Measurements from ENCODE around the gene TRIP6.
"Not testable (repeated sequence)": the region's sequence is repeated elsewhere in the genome, so short reads cannot be mapped to it uniquely, and the experiment has no call there.

Gene TRIP6

DNA sequence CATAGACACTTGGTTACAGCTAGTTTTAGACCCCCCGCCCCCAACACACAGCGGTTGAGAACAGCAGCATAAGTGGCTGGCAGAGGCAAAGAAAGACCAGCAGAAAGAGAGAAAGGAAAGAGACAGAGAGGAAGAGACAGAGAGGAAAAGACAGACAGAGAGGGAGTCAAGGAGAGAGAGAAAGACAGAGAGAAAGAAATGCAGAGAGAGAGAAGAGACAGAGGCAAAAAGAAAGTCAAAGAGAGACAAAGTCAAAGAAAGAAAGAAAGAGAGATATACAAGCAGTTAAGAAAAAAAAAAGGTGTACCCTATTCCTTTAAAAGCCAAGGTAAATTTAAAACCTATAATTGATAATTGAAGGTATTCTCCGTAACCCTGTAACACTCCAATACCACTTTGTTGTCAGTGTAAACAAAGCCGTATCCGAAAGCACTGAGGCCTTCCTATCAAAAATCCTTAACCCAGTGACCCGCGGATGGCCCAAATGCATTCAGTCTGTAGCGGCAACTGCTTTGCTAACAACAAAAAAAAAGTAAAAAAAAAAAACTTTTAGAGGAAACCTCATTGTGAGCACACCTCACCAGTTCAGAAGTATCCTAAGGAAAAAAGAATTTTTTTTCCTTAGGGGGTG is 26.6 kb upstream of the TRIP6 start:
- H3K9ac ChIP-seq (ENCODE audit: low read length): no peak overlapping the region
- H3K27me3 ChIP-seq (ENCODE audit: control insufficient read depth, insufficient read depth, low read length): no peaks in the 10 kb centered on the region
- H3K9me3 ChIP-seq (ENCODE audit: control insufficient read depth, insufficient read depth, low read depth, low read length): no peaks in the 10 kb centered on the region
- H3K36me3 ChIP-seq (ENCODE audit: control insufficient read depth, insufficient read depth, low read length): no peaks in the 10 kb centered on the region
- H3K27ac ChIP-seq (ENCODE audit: low read depth, low read length): no peak overlapping the region
- H3K4me3 ChIP-seq (ENCODE audit: low read depth, low read length): no peak overlapping the region
- H3K4me1 ChIP-seq (ENCODE audit: control insufficient read depth, insufficient read depth, low read length): peaks cover 18% of the 10 kb centered on the region

- H3K9ac ChIP-seq (ENCODE audit: low read length): no peak overlapping the region
- H3K4me1 ChIP-seq (ENCODE audit: control insufficient read depth, insufficient read depth, low read length): no peaks in the 10 kb centered on the region
- H3K36me3 ChIP-seq (ENCODE audit: control insufficient read depth, insufficient read depth, low read length): peaks cover 4% of the 10 kb centered on the region; the same call in 1 of the 2 replicates
- H3K4me3 ChIP-seq (ENCODE audit: low read depth, low read length): no peak overlapping the region
- H3K27ac ChIP-seq (ENCODE audit: low read depth, low read length): no peak overlapping the region
- H3K9me3 ChIP-seq (ENCODE audit: control insufficient read depth, insufficient read depth, low read depth, low read length): no peaks in the 10 kb centered on the region
- H3K27me3 ChIP-seq (ENCODE audit: control insufficient read depth, insufficient read depth, low read length): no peaks in the 10 kb centered on the region
These were observed 19.8 kb upstream of the TRIP6 start for GRCh38 chr7:100847360-100847759.

DNA sequence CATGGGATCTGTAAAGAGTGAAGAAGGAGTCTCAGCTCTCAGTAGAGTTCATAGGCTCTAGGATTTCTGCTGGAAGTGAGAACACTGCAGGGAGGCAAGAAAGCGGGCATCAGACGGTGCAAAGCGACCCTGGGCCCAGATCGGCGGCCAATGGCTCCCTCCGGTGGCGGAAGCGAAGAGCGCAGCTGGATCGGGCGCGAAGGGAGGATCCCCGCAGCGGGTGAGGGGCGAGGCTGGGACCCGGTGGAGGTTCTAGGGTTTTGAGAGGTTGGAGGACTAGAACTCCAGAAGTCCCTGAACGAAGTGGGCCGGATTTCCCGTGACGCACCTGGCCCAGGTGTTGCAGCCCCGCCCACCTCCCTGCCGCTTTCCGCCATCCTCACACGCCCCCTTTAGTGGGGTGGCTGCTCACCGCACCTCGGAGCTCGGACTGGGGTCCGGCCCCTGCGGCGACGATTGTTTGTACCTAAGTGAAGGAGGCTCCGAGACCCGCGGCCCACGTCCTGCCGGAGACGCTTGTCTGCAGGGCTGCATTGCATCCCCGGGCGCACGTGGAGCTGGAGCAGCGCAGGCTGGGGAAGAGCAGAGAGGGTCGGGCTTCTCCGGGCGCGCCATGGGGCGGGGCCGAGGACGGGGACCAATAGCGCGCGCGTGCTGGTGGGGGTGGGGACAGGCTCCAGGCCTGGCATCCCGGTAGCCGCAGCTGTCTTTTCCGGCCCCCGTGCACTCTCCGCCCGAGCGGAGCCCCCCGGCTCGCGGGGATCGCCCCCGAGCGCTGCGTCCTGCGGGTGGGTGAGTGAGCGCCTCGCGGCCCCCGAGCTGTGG is 14.9 kb upstream of the TRIP6 start, which contains the start of gene SLC12A9:
Gene SLC12A9 (plus strand): TSS at position 666 of the 825 bp plus-strand sequence. CDS start 1,485 bp downstream, outside the sequence.
- Histone ChIP-seq H3K9me3 (ENCODE audit: control insufficient read depth, insufficient read depth, low read depth, low read length) (no peaks in the 10 kb centered on the region), H3K4me3 (ENCODE audit: low read depth, low read length) (peak within 1 kb of the TSS; percentile 72), H3K9ac (ENCODE audit: low read length) (peak within 1 kb of the TSS; percentile 62), H3K36me3 (ENCODE audit: control insufficient read depth, insufficient read depth, low read length) (peaks cover 8% of the 10 kb centered on the region; the same call in 1 of the 2 replicates), H3K27me3 (ENCODE audit: control insufficient read depth, insufficient read depth, low read length) (no peaks in the 10 kb centered on the region), H3K27ac (ENCODE audit: low read depth, low read length) (no peak within 1 kb of the TSS), H3K4me1 (ENCODE audit: control insufficient read depth, insufficient read depth, low read length) (peaks cover 7% of the 10 kb centered on the region; the same call in 1 of the 2 replicates)

DNA sequence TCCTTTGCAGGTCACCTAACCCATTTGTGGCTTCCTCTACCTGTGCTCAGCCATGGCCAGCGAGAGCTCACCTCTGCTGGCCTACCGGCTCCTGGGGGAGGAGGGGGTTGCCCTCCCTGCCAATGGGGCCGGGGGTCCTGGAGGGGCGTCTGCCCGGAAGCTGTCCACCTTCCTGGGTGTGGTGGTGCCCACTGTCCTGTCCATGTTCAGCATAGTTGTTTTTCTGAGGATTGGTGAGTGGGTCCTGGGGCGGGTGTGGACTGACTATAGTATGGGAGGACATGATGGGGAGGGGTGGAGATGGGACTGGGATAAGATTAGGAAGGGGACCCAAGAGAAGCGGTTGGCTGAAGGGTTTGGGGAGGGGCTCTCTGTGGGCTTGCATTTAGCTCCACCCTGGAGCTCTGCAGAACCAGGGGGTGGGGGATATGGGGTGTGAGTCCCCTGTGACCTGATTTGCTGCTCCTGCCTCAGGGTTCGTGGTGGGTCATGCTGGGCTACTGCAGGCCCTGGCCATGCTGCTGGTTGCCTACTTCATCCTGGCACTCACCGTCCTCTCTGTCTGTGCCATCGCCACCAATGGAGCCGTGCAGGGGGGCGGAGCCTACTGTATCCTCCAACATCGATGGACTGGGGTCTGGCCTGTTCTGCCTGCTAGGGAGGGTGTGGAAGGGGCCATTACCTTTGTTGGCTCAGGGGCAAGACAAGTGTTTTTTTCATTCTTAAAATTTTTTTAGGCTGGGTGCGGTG is 12.9 kb upstream of the TRIP6 start:
- Histone ChIP-seq H3K9ac (ENCODE audit: low read length) (no peak overlapping the region), H3K4me3 (ENCODE audit: low read depth, low read length) (no peak overlapping the region), H3K27ac (ENCODE audit: low read depth, low read length) (no peak overlapping the region)

GRCh38 chr7:100854899-100855298 is 12.3 kb upstream of the TRIP6 start:
- not testable (repeated sequence) for H3K9ac ChIP-seq (ENCODE audit: low read length); H3K4me1 ChIP-seq (ENCODE audit: control insufficient read depth, insufficient read depth, low read length); H3K27ac ChIP-seq (ENCODE audit: low read depth, low read length); H3K27me3 ChIP-seq (ENCODE audit: control insufficient read depth, insufficient read depth, low read length); H3K9me3 ChIP-seq (ENCODE audit: control insufficient read depth, insufficient read depth, low read depth, low read length); H3K4me3 ChIP-seq (ENCODE audit: low read depth, low read length)
- H3K36me3 ChIP-seq (ENCODE audit: control insufficient read depth, insufficient read depth, low read length): peaks cover 12% of the 10 kb centered on the region

More for the DNA sequence above, 12.9 kb upstream of the TRIP6 start:
- Histone ChIP-seq H3K36me3 (ENCODE audit: control insufficient read depth, insufficient read depth, low read length) (peaks cover 10% of the 10 kb centered on the region), H3K27me3 (ENCODE audit: control insufficient read depth, insufficient read depth, low read length) (no peaks in the 10 kb centered on the region), H3K9me3 (ENCODE audit: control insufficient read depth, insufficient read depth, low read depth, low read length) (no peaks in the 10 kb centered on the region), H3K4me1 (ENCODE audit: control insufficient read depth, insufficient read depth, low read length) (peaks cover 7% of the 10 kb centered on the region; the same call in 1 of the 2 replicates)

GRCh38 chr7:100855515-100855914 is 11.7 kb upstream of the TRIP6 start:
- no peaks in the 10 kb centered on the region for H3K27me3 ChIP-seq (ENCODE audit: control insufficient read depth, insufficient read depth, low read length)
- H3K9me3 ChIP-seq (ENCODE audit: control insufficient read depth, insufficient read depth, low read depth, low read length): no peaks in the 10 kb centered on the region
- no peak overlapping the region for H3K4me3 ChIP-seq (ENCODE audit: low read depth, low read length)
- H3K27ac ChIP-seq (ENCODE audit: low read depth, low read length): no peak overlapping the region
- H3K36me3 ChIP-seq (ENCODE audit: control insufficient read depth, insufficient read depth, low read length): peaks cover 18% of the 10 kb centered on the region
- no peak overlapping the region for H3K9ac ChIP-seq (ENCODE audit: low read length)
- peaks cover 7% of the 10 kb centered on the region; the same call in 1 of the 2 replicates for H3K4me1 ChIP-seq (ENCODE audit: control insufficient read depth, insufficient read depth, low read length)

GRCh38 chr7:100856871-100857282 is 10.3 kb upstream of the TRIP6 start:
- H3K27ac ChIP-seq (ENCODE audit: low read depth, low read length): no peak overlapping the region
- H3K9me3 ChIP-seq (ENCODE audit: control insufficient read depth, insufficient read depth, low read depth, low read length): no peaks in the 10 kb centered on the region
- H3K4me3 ChIP-seq (ENCODE audit: low read depth, low read length): no peak overlapping the region
- peaks cover 31% of the 10 kb centered on the region for H3K36me3 ChIP-seq (ENCODE audit: control insufficient read depth, insufficient read depth, low read length)
- no peaks in the 10 kb centered on the region for H3K27me3 ChIP-seq (ENCODE audit: control insufficient read depth, insufficient read depth, low read length)
- H3K9ac ChIP-seq (ENCODE audit: low read length): no peak overlapping the region
- H3K4me1 ChIP-seq (ENCODE audit: control insufficient read depth, insufficient read depth, low read length): peaks cover 7% of the 10 kb centered on the region; the same call in 1 of the 2 replicates

- Histone ChIP-seq H3K27me3 (ENCODE audit: control insufficient read depth, insufficient read depth, low read length) (no peaks in the 10 kb centered on the region), H3K9ac (ENCODE audit: low read length) (no peak overlapping the region), H3K9me3 (ENCODE audit: control insufficient read depth, insufficient read depth, low read depth, low read length) (no peaks in the 10 kb centered on the region), H3K27ac (ENCODE audit: low read depth, low read length) (no peak overlapping the region), H3K4me3 (ENCODE audit: low read depth, low read length) (no peak overlapping the region), H3K4me1 (ENCODE audit: control insufficient read depth, insufficient read depth, low read length) (peaks cover 3% of the 10 kb centered on the region; the same call in 1 of the 2 replicates), H3K36me3 (ENCODE audit: control insufficient read depth, insufficient read depth, low read length) (peaks cover 45% of the 10 kb centered on the region)
These were observed 7.3 kb upstream of the TRIP6 start for GRCh38 chr7:100859856-100860255.

GRCh38 chr7:100860702-100861615 is 6.2 kb upstream of the TRIP6 start:
- Histone ChIP-seq H3K27me3 (ENCODE audit: control insufficient read depth, insufficient read depth, low read length) (no peaks in the 10 kb centered on the region), H3K4me3 (ENCODE audit: low read depth, low read length) (no peak overlapping the region), H3K9ac (ENCODE audit: low read length) (no peak overlapping the region), H3K27ac (ENCODE audit: low read depth, low read length) (no peak overlapping the region), H3K36me3 (ENCODE audit: control insufficient read depth, insufficient read depth, low read length) (peaks cover 40% of the 10 kb centered on the region), H3K4me1 (ENCODE audit: control insufficient read depth, insufficient read depth, low read length) (peaks cover 3% of the 10 kb centered on the region; the same call in 1 of the 2 replicates), H3K9me3 (ENCODE audit: control insufficient read depth, insufficient read depth, low read depth, low read length) (no peaks in the 10 kb centered on the region)

- no peak overlapping the region for H3K9ac ChIP-seq (ENCODE audit: low read length)
- no peaks in the 10 kb centered on the region for H3K9me3 ChIP-seq (ENCODE audit: control insufficient read depth, insufficient read depth, low read depth, low read length)
- H3K27ac ChIP-seq (ENCODE audit: low read depth, low read length): peak overlapping the region; percentile 48; the same call in 1 of the 2 replicates
- peaks cover 40% of the 10 kb centered on the region for H3K36me3 ChIP-seq (ENCODE audit: control insufficient read depth, insufficient read depth, low read length)
- H3K4me3 ChIP-seq (ENCODE audit: low read depth, low read length): no peak overlapping the region
- peaks cover 6% of the 10 kb centered on the region for H3K4me1 ChIP-seq (ENCODE audit: control insufficient read depth, insufficient read depth, low read length)
- no peaks in the 10 kb centered on the region for H3K27me3 ChIP-seq (ENCODE audit: control insufficient read depth, insufficient read depth, low read length)
These were observed 5.6 kb upstream of the TRIP6 start for GRCh38 chr7:100861616-100861985.
